Peyer's patch (tissue), 4 donors: ENCODE data around the gene RAB28.

Experiments
- CTCF ChIP-seq, 6 experiments: fragments of 450-650 bp in 4 of 6; fragments of 200-600 bp in 2 of 6; sonication (generic) in 1 of 6; IDR thresholded peaks; one replicate each; pipeline ENCODE4 v1.5.1; 2017 to 2019; ENCODE audit warnings: antibody characterized with exemption in 6 of 6, mild to moderate bottlenecking in 3 of 6, moderate library complexity in 1 of 6
- POLR2A ChIP-seq, 2 donors: fragments of 450-650 bp; IDR thresholded peaks; one replicate each; pipeline ENCODE4 v1.5.1; 2017; ENCODE audit warnings: antibody characterized with exemption in 2 of 2, mild to moderate bottlenecking in 2 of 2, moderate library complexity in 2 of 2

GRCh38 chr4:13523105-13523477 is 39.0 kb upstream of the RAB28 start:
- no peak for TF ChIP-seq CTCF (IDR thresholded peaks at IDR 0.05)
- TF ChIP-seq POLR2A (IDR thresholded peaks at IDR 0.05) = no peak
